ENCODE measurements around the gene DCTN1.

- no peak for TF ChIP-seq CTCF (IDR thresholded peaks at IDR 0.05)
- no peak for TF ChIP-seq POLR2A (IDR thresholded peaks at IDR 0.05)
Observed at GRCh38 chr2:74332550-74333174, 47.4 kb downstream of the DCTN1 start.

Data from Peyer's patch (tissue), 4 donors.